ENCODE results near the gene IGFLR1. TPM values are rescaled to one million over a fixed set of nuclear protein-coding genes. Genes with fewer than 3 reads are reported as not detected.

The IGFLR1 gene
- total and polyA plus RNA-seq, 8 donors, result 3.6 to 36.8 (median 9.4) TPM

DNA sequence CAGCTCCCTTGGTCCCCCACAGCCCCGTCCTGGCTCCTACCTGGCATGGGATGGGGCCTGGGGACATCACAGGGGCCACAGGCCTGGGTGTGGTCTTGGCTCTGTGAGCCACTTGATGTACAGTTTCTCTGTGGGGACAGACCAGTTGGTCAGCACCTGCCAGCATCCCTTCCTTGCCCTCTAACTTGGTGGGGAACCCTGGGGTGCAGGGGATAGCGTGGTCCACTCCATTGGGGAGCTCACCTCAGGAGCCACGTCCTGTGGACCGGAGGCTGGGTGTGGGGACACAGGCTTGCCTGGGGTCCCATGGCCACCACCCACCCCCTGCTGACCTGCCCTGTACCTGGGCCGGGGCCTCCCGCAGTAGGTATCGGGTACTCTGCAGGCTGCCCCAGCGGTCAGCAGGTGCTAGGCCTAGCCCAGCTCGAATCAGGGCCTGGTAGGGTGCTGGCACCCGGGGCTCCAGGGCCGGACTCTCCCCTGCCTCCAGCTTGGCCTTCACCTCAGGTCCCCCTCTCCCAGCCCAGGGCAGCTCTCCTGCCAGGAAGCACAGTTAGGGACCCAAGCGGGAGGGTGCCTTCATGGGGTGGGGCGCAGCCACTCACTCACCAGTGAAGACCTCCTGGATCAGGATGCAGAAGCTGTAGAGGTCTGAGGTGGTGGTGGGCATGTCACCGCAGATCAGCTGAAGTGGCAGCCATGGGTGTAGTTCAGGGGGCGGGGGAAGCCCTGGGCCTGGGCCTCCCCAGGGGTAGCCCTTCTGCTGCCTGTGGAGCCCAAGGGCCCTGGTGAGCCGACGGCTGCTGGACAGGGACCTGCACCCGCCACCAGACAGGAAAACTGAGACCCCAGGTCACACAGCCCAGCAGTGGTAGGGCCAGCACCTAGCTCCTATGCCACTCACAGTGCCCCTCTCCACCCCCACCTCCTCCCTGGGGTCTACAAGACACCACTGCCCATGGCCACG is 48.0 kb upstream of the IGFLR1 start:
- no peaks in the 10 kb centered on the region for H3K9me3 ChIP-seq
- peaks cover 0 to 25% (median 17%) of the 10 kb centered on the region in 4 donors for H3K36me3 ChIP-seq
- intact Hi-C loops (cut with DNase I; ENCODE audit: low total_unique reads), result no loop called here
- H3K4me3 ChIP-seq, result no peak overlapping the region
- no peak for DNase-seq
- WGBS, 5 donors, result 74 to 89% (median 85%) methylated on average over 9 to 19 of the region's 19 CpGs
- peaks cover 0 to 5% (median 0%) of the 10 kb centered on the region in 3 donors for H3K27me3 ChIP-seq
- no peak for TF ChIP-seq CTCF (IDR thresholded peaks at IDR 0.05)
- TF ChIP-seq POLR2A (IDR thresholded peaks at IDR 0.05), result no peak
- TF ChIP-seq EP300 (IDR thresholded peaks at IDR 0.05), result no peak
- no peak for TF ChIP-seq POLR2AphosphoS5 (IDR thresholded peaks at IDR 0.05)
- H3K27ac ChIP-seq, result no peak overlapping the region
- H3K4me1 ChIP-seq, result no peaks in the 10 kb centered on the region

DNA sequence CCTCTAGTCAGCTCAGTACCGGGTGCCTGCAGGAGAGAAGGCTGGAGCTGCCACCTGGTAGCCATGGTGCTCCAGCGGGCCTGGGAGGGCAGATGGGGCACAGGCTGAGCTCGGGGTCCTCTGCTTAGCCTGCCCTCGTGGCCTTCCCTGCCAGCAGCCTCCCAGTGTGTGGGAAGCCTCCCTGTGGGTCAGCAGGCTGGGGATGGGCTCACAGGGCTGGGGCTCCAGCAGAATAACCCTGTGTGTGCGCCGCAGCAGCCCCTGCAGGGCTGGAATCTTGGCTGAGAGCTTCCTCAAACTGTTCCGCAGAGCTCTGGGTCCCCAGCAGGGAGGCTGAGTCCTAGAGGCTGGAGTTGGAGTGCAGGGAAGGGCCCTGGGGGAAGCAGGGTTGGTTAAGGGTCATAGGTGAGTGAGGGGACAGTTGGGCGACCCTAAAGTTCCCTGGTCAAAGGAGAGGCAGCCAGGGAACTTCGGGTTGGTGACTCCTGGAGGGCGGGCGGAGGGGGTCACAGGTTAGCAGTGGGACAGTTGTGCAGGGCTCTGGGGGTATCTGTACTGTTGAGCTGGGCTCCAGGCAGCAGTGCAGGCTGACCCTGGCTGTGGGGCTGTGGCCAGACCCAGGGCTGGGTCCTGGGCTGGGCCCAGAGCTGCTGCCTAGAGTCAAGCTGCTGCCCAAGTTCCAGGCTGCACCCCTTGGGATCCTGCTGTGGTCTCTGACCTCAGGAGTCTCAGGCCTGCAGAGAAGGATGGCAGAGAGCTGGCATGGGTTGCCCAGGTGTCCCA is 47.1 kb upstream of the IGFLR1 start:
- TF ChIP-seq POLR2AphosphoS5 (IDR thresholded peaks at IDR 0.05) (no peak), EP300 (IDR thresholded peaks at IDR 0.05) (no peak), POLR2A (IDR thresholded peaks at IDR 0.05) (no peak), CTCF (IDR thresholded peaks at IDR 0.05) (no peak)
- Histone ChIP-seq H3K4me1 (no peaks in the 10 kb centered on the region), H3K27ac (no peak overlapping the region), H3K4me3 (no peak overlapping the region), H3K36me3 (peaks cover 0 to 33% (median 24%) of the 10 kb centered on the region in 4 donors), H3K27me3 (peaks cover 0 to 5% (median 0%) of the 10 kb centered on the region in 3 donors), H3K9me3 (no peaks in the 10 kb centered on the region)
- intact Hi-C loops (cut with DNase I; ENCODE audit: low total_unique reads), result no loop called here
- no peak for DNase-seq
- 81 to 89% (median 84%) methylated on average over 8 to 11 of the region's 11 CpGs for WGBS, 5 donors

DNA sequence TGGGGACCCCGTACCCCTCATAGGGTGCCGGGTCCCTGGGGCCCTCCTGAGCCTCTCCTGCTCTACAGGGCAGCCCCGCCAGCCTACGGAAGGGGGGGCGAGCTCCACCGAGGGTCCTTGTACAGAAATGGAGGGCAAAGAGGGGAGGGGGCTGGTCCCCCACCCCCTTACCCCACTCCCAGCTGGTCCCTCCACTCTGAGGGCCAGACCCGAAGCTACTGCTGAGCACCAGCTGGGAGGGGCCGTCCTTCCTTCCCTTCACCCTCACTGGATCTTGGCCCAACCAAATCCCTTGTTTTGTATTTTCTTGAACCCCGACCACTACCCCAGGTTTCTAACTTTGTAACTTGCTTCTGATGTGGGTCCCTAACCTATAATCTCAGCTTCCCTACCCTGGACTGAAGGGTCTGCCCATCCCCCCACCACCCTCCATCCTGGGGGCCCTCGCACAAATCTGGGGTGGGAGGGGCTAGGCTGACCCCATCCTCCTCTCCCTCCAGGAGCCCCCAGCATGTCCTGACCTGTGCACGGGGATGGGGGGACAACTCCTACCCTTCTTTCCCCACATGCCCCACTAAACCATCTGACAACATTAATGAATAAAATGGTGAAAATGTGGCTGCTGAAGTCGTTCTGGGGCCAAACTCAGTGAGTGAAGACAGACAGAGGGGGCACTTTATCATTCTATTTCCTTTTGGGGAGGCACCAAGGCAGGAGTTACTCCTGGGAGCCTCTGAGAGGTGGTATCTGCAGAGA is 46.1 kb upstream of the IGFLR1 start:
- H3K4me1 ChIP-seq, result no peaks in the 10 kb centered on the region
- no peak overlapping the region for H3K27ac ChIP-seq
- no peak for TF ChIP-seq POLR2A (IDR thresholded peaks at IDR 0.05)
- TF ChIP-seq POLR2AphosphoS5 (IDR thresholded peaks at IDR 0.05), result no peak
- no peak for TF ChIP-seq CTCF (IDR thresholded peaks at IDR 0.05)
- no peak for TF ChIP-seq EP300 (IDR thresholded peaks at IDR 0.05)
- intact Hi-C loops (cut with DNase I; ENCODE audit: low total_unique reads), result no loop called here
- peaks cover 0 to 39% (median 28%) of the 10 kb centered on the region in 4 donors for H3K36me3 ChIP-seq
- peaks cover 0 to 5% (median 0%) of the 10 kb centered on the region in 3 donors for H3K27me3 ChIP-seq
- no peaks in the 10 kb centered on the region for H3K9me3 ChIP-seq
- WGBS, 5 donors, result 80 to 86% (median 84%) methylated on average over 11 to 12 of the region's 12 CpGs
- no peak for DNase-seq
- no peak overlapping the region for H3K4me3 ChIP-seq
